GF-D8 (cell line): ENCODE measurements around the gene ADK.
A peak's percentile ranks its signal among the peaks of the same experiment; 100 is the strongest.
"Not testable (repeated sequence)": the region's sequence is repeated elsewhere in the genome, so short reads cannot be mapped to it uniquely, and the experiment has no call there.

Experiments used
- DNase-seq: peaks from one replicate; lab custom pipeline; 2025; lab: John Stamatoyannopoulos, UW

Gene ADK

DNA sequence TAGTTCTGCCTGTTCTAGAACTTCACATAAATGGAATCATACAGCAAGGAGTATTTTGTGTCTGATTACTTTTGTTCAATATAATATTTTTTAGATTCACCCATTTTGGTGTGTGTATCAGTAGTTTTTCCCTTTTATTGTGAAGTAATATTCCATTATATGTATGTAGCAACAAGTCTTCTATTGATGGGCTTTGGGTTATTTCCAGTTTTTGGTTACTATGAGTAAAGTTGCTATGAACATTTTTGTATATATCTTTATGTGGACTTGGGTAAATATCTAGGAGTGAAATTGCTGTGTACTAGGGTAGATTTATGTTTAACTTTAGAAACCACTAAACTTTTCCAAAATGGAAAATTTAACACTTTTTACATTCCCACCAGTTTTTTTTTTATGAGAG, 35.7 kb downstream of the ADK start:
- DNase-seq = no peak

GRCh38 chr10:74187237-74187636, 36.2 kb downstream of the ADK start:
- no peak for DNase-seq

- DNase-seq = not testable (repeated sequence)
Observed at GRCh38 chr10:74188617-74189016, 37.6 kb downstream of the ADK start.

DNA sequence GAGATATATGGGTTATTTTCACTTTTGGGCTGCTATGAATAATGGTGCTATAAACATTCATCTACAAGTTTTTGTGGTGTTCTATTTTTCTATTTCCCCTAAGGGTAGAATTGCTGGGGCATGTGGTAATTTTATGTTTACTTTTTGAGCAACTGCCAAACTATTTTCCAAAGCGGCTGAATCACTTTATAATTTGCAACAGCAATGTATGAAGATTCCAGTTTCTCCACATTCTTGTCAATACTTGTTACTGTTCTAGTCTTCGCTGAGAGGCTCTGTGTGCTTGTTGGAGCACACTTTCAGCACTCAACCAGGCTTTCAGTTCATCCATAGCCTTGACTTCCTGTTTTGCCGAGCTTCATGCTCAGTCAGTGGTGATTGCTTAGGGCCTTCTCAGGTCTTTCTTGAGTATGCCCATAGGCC, 39.0 kb downstream of the ADK start:
- DNase-seq = peak; percentile 62

DNA sequence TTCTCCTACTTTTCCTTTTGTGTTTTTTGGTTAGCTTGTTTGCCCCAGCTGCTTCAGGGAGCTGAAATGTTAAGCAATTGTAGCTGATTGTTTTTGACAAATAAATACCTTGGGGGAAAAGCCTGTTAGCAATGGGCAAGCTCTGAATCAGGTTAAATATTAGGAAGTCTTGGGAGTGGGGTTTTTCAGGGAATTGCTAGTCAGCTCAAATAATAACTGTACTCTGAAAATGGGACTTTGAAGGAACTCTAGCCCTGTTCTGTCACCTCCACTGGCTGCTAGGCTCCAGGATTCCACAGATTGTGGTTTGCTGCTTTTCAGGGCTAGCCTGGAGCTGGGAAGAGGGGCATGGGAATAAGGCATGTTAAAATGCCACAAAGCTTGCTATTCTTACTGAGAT, 39.5 kb downstream of the ADK start:
- DNase-seq = no peak

GRCh38 chr10:74194545-74194944, 43.5 kb downstream of the ADK start:
- no peak for DNase-seq

DNA sequence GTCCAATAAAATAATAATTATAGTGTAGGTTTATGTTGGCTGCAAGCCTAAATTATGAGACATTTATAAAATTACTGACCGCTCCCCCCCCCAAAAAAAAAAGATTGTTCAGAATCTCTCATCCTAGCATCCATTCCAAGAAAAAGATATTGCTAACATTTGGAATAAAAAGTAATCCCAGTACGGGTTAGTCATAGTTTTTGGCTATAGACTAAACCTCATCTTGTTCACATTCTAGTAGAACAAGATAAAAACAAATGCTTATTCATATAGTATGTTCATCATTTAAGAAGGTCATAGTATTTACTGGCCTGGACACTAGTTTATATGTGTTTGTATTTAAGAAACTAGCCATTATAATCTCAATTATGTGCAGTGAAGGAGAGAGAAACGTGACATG, 44.0 kb downstream of the ADK start:
- no peak for DNase-seq

- DNase-seq = no peak
Observed at GRCh38 chr10:74199315-74199714, 48.3 kb downstream of the ADK start.

DNA sequence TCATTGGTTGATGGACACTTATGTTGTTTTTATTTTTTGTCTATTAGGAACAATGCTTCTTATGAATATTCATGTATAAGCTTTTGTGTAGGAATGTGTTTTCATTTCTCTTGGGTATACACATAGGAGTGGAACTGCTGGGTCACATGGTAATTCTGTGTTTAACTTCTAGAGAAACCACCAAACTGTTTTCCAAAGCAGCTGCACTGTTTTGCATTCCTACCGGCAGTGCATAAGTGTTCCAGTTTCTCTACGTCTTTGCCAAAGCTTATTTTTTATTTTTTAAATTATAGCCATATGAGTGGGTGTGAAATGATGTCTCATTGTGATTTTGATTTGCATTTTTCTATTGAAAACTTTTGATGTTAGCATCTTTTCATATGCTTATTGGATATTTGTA, 51.3 kb downstream of the ADK start:
- no peak for DNase-seq

DNA sequence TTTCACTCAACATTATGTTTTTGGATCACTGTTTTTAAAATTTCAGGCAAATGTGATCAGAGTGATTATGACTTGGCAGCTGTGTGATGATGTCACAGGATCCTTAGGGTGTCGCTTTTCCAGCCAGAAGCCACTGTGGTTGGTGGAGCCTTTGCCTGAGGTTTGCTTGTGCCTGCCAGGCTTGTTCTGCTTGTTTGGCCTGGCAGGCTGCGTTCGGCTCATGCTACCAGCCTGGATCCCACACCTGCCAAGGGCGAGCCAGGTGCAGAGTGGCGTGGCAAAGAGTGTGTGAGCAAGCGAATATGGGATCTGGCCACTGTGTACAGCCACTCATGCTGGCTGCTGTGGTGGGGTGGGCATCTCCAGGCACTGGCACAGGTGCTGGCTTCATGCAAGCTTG, 55.7 kb downstream of the ADK start:
- no peak for DNase-seq

- DNase-seq = no peak
Observed at GRCh38 chr10:74207691-74208480, 56.9 kb downstream of the ADK start.

- no peak for DNase-seq
Observed at GRCh38 chr10:74208997-74209396, 58.0 kb downstream of the ADK start.

DNA sequence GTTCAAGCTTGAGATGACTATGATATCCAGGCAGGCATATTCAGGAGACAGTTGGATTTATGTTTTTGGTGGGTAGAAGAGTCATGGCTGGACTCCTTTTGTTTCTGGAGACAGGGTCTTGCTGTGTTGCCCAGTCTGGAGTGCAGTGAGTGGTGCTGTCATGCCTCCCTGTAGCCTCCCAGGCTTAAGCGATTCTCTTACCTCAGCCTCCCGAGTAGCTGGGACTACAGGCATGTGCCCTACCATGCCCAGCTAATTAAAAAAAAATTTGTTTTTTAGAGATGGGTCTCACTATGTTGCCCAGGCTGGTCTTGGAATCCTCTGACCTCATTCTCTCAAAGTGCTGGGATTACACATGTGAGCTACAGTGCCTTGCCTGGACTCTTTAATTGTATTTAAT, 62.0 kb downstream of the ADK start:
- no peak for DNase-seq

DNA sequence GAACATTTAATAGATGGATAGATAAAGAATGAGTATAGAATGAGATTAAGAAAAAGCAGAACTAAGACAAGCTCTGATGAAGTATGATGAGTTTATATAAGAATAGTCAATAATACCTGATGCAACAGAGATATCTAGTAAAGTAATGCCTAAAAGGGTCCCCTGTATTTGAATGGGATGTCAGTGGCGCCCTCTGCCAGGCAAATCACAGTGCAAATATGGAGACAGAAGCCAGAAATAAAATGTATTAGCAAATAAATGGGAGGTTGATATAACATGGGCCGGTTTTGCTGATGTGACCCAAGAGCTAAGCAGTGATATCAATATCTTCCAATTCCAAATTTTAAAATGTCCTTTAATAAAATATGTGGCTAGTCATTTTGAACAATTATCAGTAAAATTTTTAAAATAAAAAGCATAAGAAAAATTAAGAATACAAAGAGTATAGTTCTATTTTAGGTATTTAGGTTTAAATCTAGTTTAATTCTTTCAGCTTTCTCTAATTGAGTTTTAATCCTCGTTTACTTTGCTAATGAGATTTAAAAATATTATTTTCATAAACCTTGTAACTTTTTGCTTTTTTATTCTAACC, 62.6 kb downstream of the ADK start:
- no peak for DNase-seq

- DNase-seq = not testable (repeated sequence)
Observed at GRCh38 chr10:74217110-74217509, 66.1 kb downstream of the ADK start.

GRCh38 chr10:74222467-74222866, 71.4 kb downstream of the ADK start:
- DNase-seq = not testable (repeated sequence)

GRCh38 chr10:74223755-74224529, 72.9 kb downstream of the ADK start:
- no peak for DNase-seq

- peak; percentile 49 for DNase-seq
Observed at GRCh38 chr10:74227697-74228424, 76.8 kb downstream of the ADK start.

GRCh38 chr10:74231375-74231774, 80.4 kb downstream of the ADK start:
- DNase-seq = no peak

DNA sequence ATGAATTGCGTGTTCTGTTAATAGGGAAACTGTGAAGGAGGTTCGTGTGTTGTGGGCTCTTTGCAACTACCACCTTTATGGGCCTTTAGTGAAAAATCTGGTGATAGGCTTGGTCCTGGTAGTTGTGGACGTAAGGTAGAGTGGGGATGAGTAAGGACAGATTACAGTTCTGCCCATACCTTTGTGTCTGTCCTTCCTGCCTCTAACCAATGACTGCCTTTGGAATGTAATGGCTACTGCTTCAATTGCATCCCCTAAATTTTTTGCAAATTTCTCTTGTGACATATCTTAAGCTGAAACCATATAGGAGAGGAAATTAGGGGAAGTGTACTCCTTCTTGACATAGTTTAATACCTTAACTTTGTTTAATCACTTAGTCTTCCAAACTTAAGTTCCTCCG, 82.3 kb downstream of the ADK start:
- DNase-seq = no peak

DNA sequence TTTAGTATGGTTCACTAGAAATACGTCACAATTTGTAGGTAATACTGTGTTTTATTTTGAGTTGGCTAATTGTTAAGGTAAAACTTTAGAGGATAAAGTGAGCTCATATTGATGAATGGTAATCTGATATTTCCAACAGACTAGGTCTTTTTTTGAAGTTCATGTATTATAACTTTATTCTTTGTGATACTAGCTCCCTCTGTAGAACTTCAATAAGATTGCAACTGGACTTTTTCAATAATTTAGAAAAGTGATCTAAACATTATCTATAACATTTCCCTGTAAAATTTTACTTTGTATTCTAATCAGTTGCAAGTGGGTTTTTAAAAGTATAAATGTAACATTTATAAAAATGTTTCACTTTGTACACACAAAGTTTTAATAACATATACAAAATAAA, 83.5 kb downstream of the ADK start:
- no peak for DNase-seq

GRCh38 chr10:74238031-74238431, 87.0 kb downstream of the ADK start:
- no peak for DNase-seq
